ENCODE measurements around the gene PDE2A.

GRCh38 chr11:72617080-72617762, 57.0 kb downstream of the PDE2A start:
- no peak for TF ChIP-seq CTCF (IDR thresholded peaks at IDR 0.05)
- TF ChIP-seq EP300 (IDR thresholded peaks at IDR 0.05) = no peak
- no peak for TF ChIP-seq TP53 (CRISPR knock-in tag; IDR thresholded peaks at IDR 0.05)

All from A549 (cell line).